Duodenal mucosa (tissue), 2 donors: ENCODE results near the gene WDR76.
"Not testable (repeated sequence)": the region's sequence is repeated elsewhere in the genome, so short reads cannot be mapped to it uniquely, and the experiment has no call there.

Source experiments
- H3K27ac ChIP-seq: one replicate; pipeline ENCODE4 v1.7.0; 2013; ENCODE audit warnings: low read depth, low read length
- H3K27me3 ChIP-seq, 2 donors: one replicate each; pipeline ENCODE4 v1.7.0; 2013; ENCODE audit warnings: low read length in 2 of 2, control low read depth in 1 of 2; ENCODE audit not compliant: insufficient read depth in 2 of 2, control insufficient read depth in 1 of 2
- H3K36me3 ChIP-seq, 2 donors: one replicate each; pipeline ENCODE4 v1.7.0; 2013; ENCODE audit warnings: low read length in 2 of 2, control low read depth in 1 of 2; ENCODE audit not compliant: insufficient read depth in 2 of 2, control insufficient read depth in 1 of 2
- H3K4me1 ChIP-seq, 2 donors: one replicate each; pipeline ENCODE4 v1.7.0; 2013; ENCODE audit warnings: low read length in 2 of 2, control low read depth in 1 of 2; ENCODE audit not compliant: insufficient read depth in 2 of 2, control insufficient read depth in 1 of 2
- H3K4me3 ChIP-seq, 2 donors: one replicate each; pipeline ENCODE4 v1.7.0; 2013; ENCODE audit warnings: low read length in 2 of 2, low read depth in 1 of 2
- H3K9ac ChIP-seq, 2 donors: one replicate each; pipeline ENCODE4 v1.7.0; 2013; ENCODE audit warnings: low read length in 2 of 2, low read depth in 1 of 2
- H3K9me3 ChIP-seq, 2 donors: one replicate each; pipeline ENCODE4 v1.7.0; 2013; ENCODE audit warnings: low read length in 2 of 2, control low read depth in 1 of 2; ENCODE audit not compliant: control insufficient read depth in 1 of 2

WDR76 gene

GRCh38 chr15:43821505-43821904 is 5.3 kb upstream of the WDR76 start:
- Histone ChIP-seq H3K4me1 (peaks cover 13 to 19% of the 10 kb centered on the region in 2 donors), H3K27me3 (no peaks in the 10 kb centered on the region), H3K9ac (no peak overlapping the region), H3K9me3 (no peaks in the 10 kb centered on the region), H3K36me3 (peaks cover 13 to 15% of the 10 kb centered on the region in 2 donors), H3K4me3 (no peak overlapping the region), H3K27ac (no peak overlapping the region)

DNA sequence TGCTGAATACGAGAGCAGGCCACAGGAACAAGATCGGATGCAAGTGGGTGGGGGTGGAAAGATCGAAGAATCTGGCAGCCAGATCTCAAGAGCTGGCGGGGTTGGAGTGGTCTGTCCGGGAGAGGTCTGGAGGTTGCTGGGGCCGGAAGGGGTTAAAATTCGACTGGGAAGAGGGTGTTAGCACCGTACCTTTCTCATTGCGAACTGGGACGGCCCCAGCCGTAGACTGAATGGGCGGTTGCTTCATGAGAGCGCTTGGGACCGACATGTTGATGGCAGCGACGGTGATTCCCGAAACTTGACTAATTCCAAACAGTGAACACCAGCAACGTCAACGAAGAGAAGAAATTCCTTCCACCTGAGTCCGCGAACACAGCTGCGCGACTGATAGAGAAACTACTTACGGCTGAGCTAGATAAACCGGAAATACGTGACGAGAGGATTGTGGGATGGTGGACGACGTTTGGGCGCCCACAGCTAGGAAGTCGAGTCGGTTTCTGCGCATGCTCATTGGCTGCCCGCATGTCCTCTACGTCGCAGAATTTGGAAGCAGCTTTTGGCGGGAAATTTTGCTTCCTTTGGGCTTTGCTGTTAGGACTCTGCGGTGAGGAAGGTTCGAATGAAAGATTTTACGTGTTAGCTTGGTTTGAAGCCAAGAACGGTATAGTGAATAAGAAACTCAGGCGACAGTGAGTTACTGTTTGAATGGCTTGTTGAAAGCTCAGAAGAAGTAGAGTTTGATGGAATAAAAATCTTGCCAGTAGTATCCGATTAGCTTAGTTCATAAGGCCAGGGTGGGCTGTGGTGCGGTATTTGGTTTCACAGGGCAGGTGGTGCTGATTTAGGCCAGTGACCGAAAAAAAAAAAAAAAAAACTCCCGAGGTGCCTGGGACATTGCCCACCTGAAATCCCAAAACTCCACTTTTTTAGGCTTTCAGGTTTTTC is 2.2 kb upstream of the WDR76 start, which contains the start of gene MFAP1:
Gene MFAP1 (minus strand): TSS at position 389 of the 945 bp plus-strand sequence. CDS start 121 bp downstream, at position 268.
- Histone ChIP-seq H3K4me1 (peaks cover 26% of the 10 kb centered on the region in 2 donors), H3K36me3 (peaks cover 0 to 3% of the 10 kb centered on the region in 2 donors), H3K9ac (peak within 1 kb of the TSS; percentile 63 to 99), H3K9me3 (no peaks in the 10 kb centered on the region), H3K27ac (peak within 1 kb of the TSS; percentile 81), H3K4me3 (peak within 1 kb of the TSS; percentile 90 to 95), H3K27me3 (no peaks in the 10 kb centered on the region)

DNA sequence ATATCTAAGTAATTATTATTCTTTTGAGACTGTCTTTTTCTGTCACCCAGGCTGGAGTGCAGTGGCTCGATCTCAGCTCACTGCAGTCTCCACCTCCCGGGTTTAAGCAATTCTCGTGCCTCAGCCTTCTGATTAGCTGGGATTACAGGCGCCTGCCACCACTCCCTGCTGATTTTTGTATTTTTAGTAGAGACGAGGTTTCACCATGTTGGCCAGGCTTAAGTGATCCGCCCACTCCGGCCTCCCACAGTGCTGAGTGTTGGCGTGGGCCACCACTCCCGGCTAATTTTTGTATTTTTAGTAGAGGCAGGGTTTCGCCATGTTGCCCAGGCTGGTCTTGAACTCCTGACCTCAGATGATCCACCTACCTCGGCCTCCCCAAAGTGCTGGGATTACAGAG is 1.5 kb upstream of the WDR76 start:
- not testable (repeated sequence) for H3K9me3 ChIP-seq, H3K9ac ChIP-seq, H3K36me3 ChIP-seq, H3K27ac ChIP-seq, H3K4me3 ChIP-seq, H3K27me3 ChIP-seq
- peaks cover 26% of the 10 kb centered on the region in 2 donors for H3K4me1 ChIP-seq

DNA sequence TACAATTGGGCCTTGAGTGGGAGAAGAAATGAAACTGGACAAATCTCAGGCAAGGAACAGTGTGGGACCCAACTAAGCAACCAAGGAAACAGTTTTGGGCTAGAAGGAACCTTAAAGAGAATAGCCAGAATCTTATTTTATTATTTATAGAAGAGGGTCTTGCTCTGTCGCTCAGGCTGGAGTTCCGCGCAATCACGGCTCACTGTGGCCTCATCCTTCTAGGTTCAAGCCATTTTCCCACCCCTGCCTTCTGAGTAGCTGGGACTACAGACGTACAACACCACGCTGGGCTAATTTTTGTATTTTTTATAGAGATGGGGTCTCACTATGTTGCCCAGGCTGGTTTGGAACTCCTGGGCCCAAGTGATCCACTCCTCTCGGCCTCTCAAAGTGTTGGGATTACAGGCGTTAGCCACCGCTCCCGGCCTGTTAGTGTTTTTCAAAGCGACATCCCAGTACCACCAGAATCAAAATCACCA is 734 bp upstream of the WDR76 start:
- H3K4me1 ChIP-seq, result peaks cover 26% of the 10 kb centered on the region in 2 donors
- no peak overlapping the region for H3K27ac ChIP-seq
- peak overlapping the region; percentile 71 to 74 for H3K4me3 ChIP-seq
- no peaks in the 10 kb centered on the region for H3K36me3 ChIP-seq
- H3K9ac ChIP-seq, result no peak overlapping the region
- no peaks in the 10 kb centered on the region for H3K9me3 ChIP-seq
- H3K27me3 ChIP-seq, result no peaks in the 10 kb centered on the region

DNA sequence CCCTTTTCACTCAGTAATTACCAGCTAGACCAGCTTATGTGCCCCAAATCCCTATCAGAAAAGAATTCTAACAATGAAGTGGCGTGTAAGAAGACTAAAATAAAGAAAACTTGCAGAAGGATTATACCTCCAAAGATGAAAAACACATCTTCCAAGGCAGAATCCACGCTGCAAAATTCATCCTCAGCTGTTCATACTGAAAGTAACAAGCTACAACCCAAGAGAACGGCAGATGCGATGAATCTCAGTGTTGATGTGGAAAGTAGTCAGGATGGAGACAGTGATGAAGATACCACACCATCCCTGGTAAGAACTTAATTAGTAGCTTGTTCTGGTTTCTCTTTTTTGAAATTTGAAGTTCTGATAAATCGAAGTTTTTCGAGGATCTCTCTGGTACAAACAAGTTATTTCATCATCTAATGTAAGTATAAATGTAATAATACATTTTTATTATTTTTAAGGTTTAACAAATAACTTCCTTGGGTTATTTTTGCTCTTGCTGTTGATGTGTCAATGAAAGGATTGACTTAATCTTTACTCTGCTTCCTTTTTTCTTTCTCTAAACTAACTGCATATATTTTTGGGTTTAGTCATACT is 1.4 kb downstream of the WDR76 start:
- Histone ChIP-seq H3K9me3 (no peaks in the 10 kb centered on the region), H3K9ac (peak overlapping the region in 1 of 2 donors; percentile 54), H3K4me1 (peaks cover 13 to 26% of the 10 kb centered on the region in 2 donors), H3K36me3 (no peaks in the 10 kb centered on the region), H3K4me3 (peak overlapping the region in 1 of 2 donors; percentile 71), H3K27me3 (no peaks in the 10 kb centered on the region), H3K27ac (no peak overlapping the region)

DNA sequence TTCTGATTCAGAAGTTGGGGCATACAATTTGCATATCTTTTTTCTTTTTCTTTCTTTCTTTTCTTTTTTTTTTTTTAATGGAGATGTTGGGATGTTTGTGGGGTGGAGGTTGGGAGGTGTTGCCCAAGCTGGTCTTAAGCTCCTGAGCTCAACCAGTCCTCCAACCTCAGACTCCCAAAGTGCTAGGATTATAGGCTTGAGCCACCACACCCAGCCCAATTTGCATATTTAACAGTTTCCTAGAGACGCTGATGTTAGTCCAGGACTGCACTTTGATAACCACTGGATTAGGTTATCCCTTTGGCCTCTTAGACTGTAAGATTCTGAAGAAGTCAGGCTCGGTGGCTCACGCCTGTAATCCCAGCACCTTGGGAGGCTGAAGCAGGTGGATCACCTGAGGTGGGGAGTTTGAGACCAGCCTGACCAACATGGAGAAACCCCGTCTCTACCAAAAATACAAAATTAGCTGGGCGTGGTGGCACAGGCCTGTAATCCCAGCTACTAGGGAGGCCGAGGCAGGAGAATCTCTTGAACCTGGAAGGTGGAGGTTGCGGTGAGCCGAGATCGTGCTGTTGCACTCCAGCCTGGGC is 3.2 kb downstream of the WDR76 start:
- not testable (repeated sequence) for H3K27me3 ChIP-seq, H3K9ac ChIP-seq, H3K9me3 ChIP-seq, H3K27ac ChIP-seq, H3K36me3 ChIP-seq, H3K4me3 ChIP-seq
- peaks cover 7 to 19% of the 10 kb centered on the region in 2 donors for H3K4me1 ChIP-seq

DNA sequence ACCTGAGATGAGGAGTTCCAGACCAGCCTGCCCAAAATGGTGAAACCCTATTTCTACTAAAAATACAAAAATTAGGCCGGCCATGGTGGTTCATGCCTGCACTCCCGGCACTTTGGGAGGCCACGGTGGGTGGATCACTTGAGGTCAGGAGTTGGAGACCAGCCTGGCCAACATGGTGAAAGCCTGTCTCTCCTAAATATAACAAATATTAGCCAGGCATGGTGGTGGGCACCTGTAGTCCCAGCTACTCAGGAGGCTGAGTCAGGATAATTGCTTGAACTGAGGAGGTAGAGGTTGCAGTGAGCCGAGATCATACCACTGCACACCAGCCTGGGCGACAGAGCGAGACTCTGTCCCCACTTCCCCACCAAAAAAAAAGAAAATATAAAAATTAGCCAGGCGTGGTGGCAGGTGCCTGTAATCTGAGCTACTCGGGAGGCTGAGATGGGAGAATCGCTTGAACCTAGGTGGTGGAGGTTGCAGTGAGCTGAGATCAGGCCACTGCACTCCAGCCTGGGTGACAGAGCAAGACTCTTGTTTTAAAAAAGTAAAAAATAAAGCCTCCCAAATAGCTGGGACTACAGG is 4.0 kb downstream of the WDR76 start:
- H3K9ac ChIP-seq, H3K4me3 ChIP-seq, H3K27me3 ChIP-seq, H3K9me3 ChIP-seq, H3K27ac ChIP-seq, H3K36me3 ChIP-seq: not testable (repeated sequence)
- peaks cover 7 to 19% of the 10 kb centered on the region in 2 donors for H3K4me1 ChIP-seq

- not testable (repeated sequence) for H3K9ac ChIP-seq, H3K9me3 ChIP-seq, H3K36me3 ChIP-seq, H3K27ac ChIP-seq, H3K4me3 ChIP-seq, H3K27me3 ChIP-seq
- H3K4me1 ChIP-seq, result peaks cover 7 to 13% of the 10 kb centered on the region in 2 donors
Observed at GRCh38 chr15:43831519-43832052, 4.8 kb downstream of the WDR76 start.

DNA sequence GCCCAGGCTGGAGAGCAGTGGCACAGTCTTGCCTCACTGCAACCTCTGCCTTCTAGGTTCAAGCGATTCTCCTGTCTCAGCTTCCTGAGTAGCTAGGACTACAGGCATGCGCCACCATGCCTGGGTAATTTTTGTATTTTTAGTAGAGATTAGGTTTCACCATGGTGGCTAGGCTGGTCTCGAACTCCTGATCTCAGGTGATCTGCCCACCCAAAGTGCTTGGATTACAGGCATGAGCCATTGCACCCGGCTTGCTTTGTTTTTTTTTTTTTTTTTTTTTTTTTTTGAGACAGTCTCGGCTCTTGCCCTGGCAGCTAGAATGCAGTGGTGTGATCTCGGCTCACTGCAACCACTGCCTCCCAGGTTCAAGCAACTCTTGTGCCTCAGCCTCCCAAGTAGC is 5.7 kb downstream of the WDR76 start:
- H3K9me3 ChIP-seq, H3K9ac ChIP-seq, H3K27me3 ChIP-seq, H3K27ac ChIP-seq, H3K36me3 ChIP-seq, H3K4me3 ChIP-seq, H3K4me1 ChIP-seq: not testable (repeated sequence)
